Memory B cell (primary cell): ENCODE data around the gene PLEKHM1.
A peak's percentile ranks its signal among the peaks of the same experiment; 100 is the strongest.

ENCODE experiments used
- ATAC-seq: fragments of 150-1000 bp; cut with Tn5 transposase; 2 replicates; pipeline ENCODE4 v1.10.0; 2021; ENCODE audit warnings: low read depth, mild to moderate bottlenecking, moderate library complexity
- DNase-seq, 2 donors: peaks; one replicate each; pipeline ENCODE4 v3.0.0; 2022; ENCODE audit warnings: low spot score in 2 of 2
- H3K27ac Mint-ChIP-seq: one replicate; pipeline ENCODE4 v1.8.0; 2022; ENCODE audit warnings: mild to moderate bottlenecking, moderate library complexity, mixed read lengths
- H3K27me3 Mint-ChIP-seq: one replicate; pipeline ENCODE4 v1.8.0; 2022; ENCODE audit warnings: mixed read lengths
- H3K36me3 Mint-ChIP-seq: one replicate; pipeline ENCODE4 v1.8.0; 2022; ENCODE audit warnings: mild to moderate bottlenecking, mixed read lengths
- H3K4me1 Mint-ChIP-seq: one replicate; pipeline ENCODE4 v1.8.0; 2022; ENCODE audit warnings: mixed read lengths
- H3K4me3 Mint-ChIP-seq: one replicate; pipeline ENCODE4 v1.8.0; 2022; ENCODE audit warnings: mild to moderate bottlenecking, moderate library complexity, mixed read lengths
- H3K9me3 Mint-ChIP-seq: one replicate; pipeline ENCODE4 v1.8.0; 2022; ENCODE audit warnings: mixed read lengths

Gene PLEKHM1

GRCh38 chr17:45397796-45398195, 92.7 kb downstream of the PLEKHM1 start:
- H3K36me3 Mint-ChIP-seq: peaks cover 28% of the 10 kb centered on the region
- no peaks in the 10 kb centered on the region for H3K9me3 Mint-ChIP-seq
- ATAC-seq: no peak
- no peak overlapping the region for H3K4me3 Mint-ChIP-seq
- DNase-seq: no peak
- H3K4me1 Mint-ChIP-seq: peaks cover 9% of the 10 kb centered on the region
- no peak overlapping the region for H3K27ac Mint-ChIP-seq
- H3K27me3 Mint-ChIP-seq: no peaks in the 10 kb centered on the region

- DNase-seq (no peak), ATAC-seq (no peak)
- Mint-ChIP-seq H3K9me3 (no peaks in the 10 kb centered on the region), H3K27me3 (peaks cover 1% of the 10 kb centered on the region), H3K36me3 (peaks cover 23% of the 10 kb centered on the region), H3K27ac (no peak overlapping the region), H3K4me3 (no peak overlapping the region), H3K4me1 (peaks cover 10% of the 10 kb centered on the region)
These were observed 93.9 kb downstream of the PLEKHM1 start for GRCh38 chr17:45396496-45397205.

- Mint-ChIP-seq H3K36me3 (peaks cover 19% of the 10 kb centered on the region), H3K9me3 (no peaks in the 10 kb centered on the region), H3K27ac (no peak overlapping the region), H3K4me1 (peaks cover 13% of the 10 kb centered on the region), H3K4me3 (no peak overlapping the region), H3K27me3 (peaks cover 5% of the 10 kb centered on the region)
- ATAC-seq (no peak), DNase-seq (no peak)
These were observed 94.7 kb downstream of the PLEKHM1 start for GRCh38 chr17:45395569-45396415.

GRCh38 chr17:45394913-45395568, 95.5 kb downstream of the PLEKHM1 start:
- Mint-ChIP-seq H3K9me3 (no peaks in the 10 kb centered on the region), H3K27me3 (peaks cover 5% of the 10 kb centered on the region), H3K36me3 (peaks cover 16% of the 10 kb centered on the region), H3K27ac (no peak overlapping the region), H3K4me1 (peaks cover 13% of the 10 kb centered on the region), H3K4me3 (no peak overlapping the region)
- ATAC-seq (peak; percentile 64), DNase-seq (peak in 1 of 2 donors; percentile 25)

GRCh38 chr17:45394564-45394912, 96.0 kb downstream of the PLEKHM1 start:
- H3K27me3 Mint-ChIP-seq: peaks cover 5% of the 10 kb centered on the region
- no peak overlapping the region for H3K4me3 Mint-ChIP-seq
- peaks cover 16% of the 10 kb centered on the region for H3K36me3 Mint-ChIP-seq
- ATAC-seq (no peak), DNase-seq (no peak)
- H3K27ac Mint-ChIP-seq: no peak overlapping the region
- no peaks in the 10 kb centered on the region for H3K9me3 Mint-ChIP-seq
- peaks cover 13% of the 10 kb centered on the region for H3K4me1 Mint-ChIP-seq

- H3K27ac Mint-ChIP-seq: no peak overlapping the region
- H3K27me3 Mint-ChIP-seq: peaks cover 5% of the 10 kb centered on the region
- ATAC-seq: no peak
- H3K36me3 Mint-ChIP-seq: peaks cover 15% of the 10 kb centered on the region
- H3K4me1 Mint-ChIP-seq: peaks cover 13% of the 10 kb centered on the region
- H3K4me3 Mint-ChIP-seq: no peak overlapping the region
- no peak for DNase-seq
- no peaks in the 10 kb centered on the region for H3K9me3 Mint-ChIP-seq
These were observed 96.4 kb downstream of the PLEKHM1 start for GRCh38 chr17:45394091-45394490.

- H3K4me1 Mint-ChIP-seq: peaks cover 17% of the 10 kb centered on the region
- H3K36me3 Mint-ChIP-seq: peaks cover 12% of the 10 kb centered on the region
- peaks cover 11% of the 10 kb centered on the region for H3K27me3 Mint-ChIP-seq
- ATAC-seq (no peak), DNase-seq (no peak)
- H3K4me3 Mint-ChIP-seq: no peak overlapping the region
- H3K9me3 Mint-ChIP-seq: no peaks in the 10 kb centered on the region
- H3K27ac Mint-ChIP-seq: no peak overlapping the region
These were observed 97.1 kb downstream of the PLEKHM1 start for GRCh38 chr17:45393411-45393810.

GRCh38 chr17:45391918-45392317, 98.6 kb downstream of the PLEKHM1 start:
- no peaks in the 10 kb centered on the region for H3K9me3 Mint-ChIP-seq
- ATAC-seq (no peak), DNase-seq (no peak)
- peaks cover 5% of the 10 kb centered on the region for H3K36me3 Mint-ChIP-seq
- peaks cover 17% of the 10 kb centered on the region for H3K4me1 Mint-ChIP-seq
- no peak overlapping the region for H3K4me3 Mint-ChIP-seq
- no peak overlapping the region for H3K27ac Mint-ChIP-seq
- peaks cover 18% of the 10 kb centered on the region for H3K27me3 Mint-ChIP-seq

GRCh38 chr17:45391291-45391690, 99.2 kb downstream of the PLEKHM1 start:
- DNase-seq (no peak), ATAC-seq (no peak)
- no peaks in the 10 kb centered on the region for H3K9me3 Mint-ChIP-seq
- H3K27me3 Mint-ChIP-seq: peaks cover 18% of the 10 kb centered on the region
- H3K36me3 Mint-ChIP-seq: peaks cover 3% of the 10 kb centered on the region
- H3K4me3 Mint-ChIP-seq: no peak overlapping the region
- H3K27ac Mint-ChIP-seq: no peak overlapping the region
- H3K4me1 Mint-ChIP-seq: peaks cover 17% of the 10 kb centered on the region

- no peak for ATAC-seq
- Mint-ChIP-seq H3K27ac (no peak overlapping the region), H3K4me3 (no peak overlapping the region), H3K36me3 (no peaks in the 10 kb centered on the region), H3K9me3 (no peaks in the 10 kb centered on the region), H3K27me3 (peaks cover 18% of the 10 kb centered on the region), H3K4me1 (peaks cover 22% of the 10 kb centered on the region)
- no peak for DNase-seq
These were observed 101.2 kb downstream of the PLEKHM1 start for GRCh38 chr17:45389354-45389753.

GRCh38 chr17:45388604-45389325, 101.8 kb downstream of the PLEKHM1 start:
- Mint-ChIP-seq H3K4me1 (peaks cover 26% of the 10 kb centered on the region), H3K36me3 (no peaks in the 10 kb centered on the region), H3K27ac (no peak overlapping the region), H3K9me3 (no peaks in the 10 kb centered on the region), H3K27me3 (peaks cover 22% of the 10 kb centered on the region), H3K4me3 (no peak overlapping the region)
- no peak for DNase-seq
- peak; percentile 27 for ATAC-seq

GRCh38 chr17:45387739-45388138, 102.8 kb downstream of the PLEKHM1 start:
- ATAC-seq (no peak), DNase-seq (no peak)
- Mint-ChIP-seq H3K27ac (no peak overlapping the region), H3K27me3 (peaks cover 25% of the 10 kb centered on the region), H3K4me1 (peaks cover 26% of the 10 kb centered on the region), H3K9me3 (no peaks in the 10 kb centered on the region), H3K36me3 (no peaks in the 10 kb centered on the region), H3K4me3 (no peak overlapping the region)

- Mint-ChIP-seq H3K9me3 (no peaks in the 10 kb centered on the region), H3K4me1 (peaks cover 18% of the 10 kb centered on the region), H3K36me3 (no peaks in the 10 kb centered on the region), H3K4me3 (no peak overlapping the region), H3K27me3 (peaks cover 20% of the 10 kb centered on the region), H3K27ac (no peak overlapping the region)
- ATAC-seq (no peak), DNase-seq (no peak)
These were observed 104.3 kb downstream of the PLEKHM1 start for GRCh38 chr17:45386178-45386577.
